B cell (primary cell): ENCODE measurements around the gene SUSD5. TPM values are rescaled to one million over a fixed set of nuclear protein-coding genes. Genes with fewer than 3 reads are reported as not detected.

Experiments used
- ATAC-seq: fragments of 200-7000 bp; cut with Tn5 transposase; one replicate; pipeline ENCODE4 v1.10.0; 2021; ENCODE audit warnings: low read depth, mild to moderate bottlenecking, moderate number of reproducible peaks, moderate library complexity
- CTCF ChIA-PET: fragments of 350-600 bp; sonication (Branson Sonifier 250); formaldehyde crosslinking; loops from one replicate; lab custom pipeline; 2021; ENCODE audit warnings: antibody characterized with exemption, inconsistent platforms; lab: Charles Lee
- POLR2A ChIA-PET: fragments of 350-600 bp; sonication (Branson Sonifier 250); formaldehyde crosslinking; loops from one replicate; lab custom pipeline; 2021; ENCODE audit warnings: antibody characterized with exemption; lab: Charles Lee
- DNase-seq: peaks from one replicate; pipeline ENCODE4 v3.0.0; 2013
- H2AFZ ChIP-seq: 2 replicates; pipeline ENCODE4 v1.6.1; 2012; ENCODE audit warnings: mild to moderate bottlenecking, low read depth, low read length; ENCODE audit not compliant: insufficient read depth, poor library complexity, severe bottlenecking
- H3K27ac ChIP-seq, 2 donors: 1 replicate in 1 of 2; 2 replicates in 1 of 2; pipeline ENCODE4 v1.5.1; 2012 to 2013; ENCODE audit warnings: low read length in 2 of 2, mild to moderate bottlenecking in 2 of 2, moderate library complexity in 1 of 2
- H3K27me3 ChIP-seq, 4 experiments: fragments of 200-600 bp in 1 of 4; sonication (generic) in 1 of 4; replicated peaks in 1 of 4; 1 replicate in 2 of 4; 2 replicates in 2 of 4; pipeline versions ENCODE4 v1.6.1 to v1.7.0; 2013 to 2016; ENCODE audit warnings: low read length in 3 of 4, mild to moderate bottlenecking in 2 of 4, mixed read lengths in 1 of 4, moderate library complexity in 1 of 4; ENCODE audit not compliant: insufficient read depth in 4 of 4, control insufficient read depth in 3 of 4; ENCODE audit errors: control extremely low read depth in 1 of 4
- H3K36me3 ChIP-seq, 2 experiments: replicated peaks in 1 of 2; 1 replicate in 1 of 2; 2 replicates in 1 of 2; pipeline versions ENCODE4 v1.6.1 to v1.7.1; 2013; ENCODE audit warnings: low read length in 1 of 2; ENCODE audit not compliant: insufficient read depth in 2 of 2, control insufficient read depth in 1 of 2; ENCODE audit errors: control extremely low read depth in 1 of 2, extremely low read depth in 1 of 2
- H3K4me1 ChIP-seq, 2 donors: fragments of 200-600 bp in 1 of 2; sonication (generic) in 1 of 2; 1 replicate in 1 of 2; 2 replicates in 1 of 2; pipeline versions ENCODE4 v1.5.1 to v1.6.1; 2013 to 2017; ENCODE audit warnings: low read length in 2 of 2; ENCODE audit not compliant: control insufficient read depth in 2 of 2, insufficient read depth in 2 of 2
- H3K4me2 ChIP-seq: replicated peaks from 2 replicates; pipeline ENCODE3; 2012; ENCODE audit warnings: mild to moderate bottlenecking, low read depth, low read length; ENCODE audit not compliant: poor library complexity, severe bottlenecking
- H3K4me3 ChIP-seq, 5 experiments: fragments of 200-600 bp in 1 of 5; sonication (generic) in 1 of 5; 1 replicate in 3 of 5; 2 replicates in 2 of 5; pipeline versions ENCODE4 v1.5.1 to v1.7.0; 2011 to 2016; ENCODE audit warnings: low read length in 4 of 5, mild to moderate bottlenecking in 4 of 5, low read depth in 2 of 5, control low read depth in 1 of 5, moderate library complexity in 1 of 5; ENCODE audit not compliant: insufficient read depth in 1 of 5; ENCODE audit errors: control extremely low read depth in 1 of 5, extremely low read depth in 1 of 5
- H3K79me2 ChIP-seq: fragments of 200-600 bp; sonication (generic); one replicate; pipeline ENCODE4 v1.6.0; 2016; ENCODE audit warnings: low read length; ENCODE audit not compliant: control insufficient read depth, insufficient read depth
- H3K9ac ChIP-seq: fragments of 200-600 bp; sonication (generic); 2 replicates; pipeline ENCODE4 v1.6.1; 2017; ENCODE audit warnings: mild to moderate bottlenecking, low read length, moderate library complexity
- H3K9me3 ChIP-seq, 3 donors: one replicate each; pipeline versions ENCODE4 v1.6.1 to v1.7.1; 2013; ENCODE audit warnings: low read length in 2 of 3; ENCODE audit not compliant: control insufficient read depth in 2 of 3, insufficient read depth in 1 of 3; ENCODE audit errors: control extremely low read depth in 1 of 3
- H4K20me1 ChIP-seq: 2 replicates; pipeline ENCODE4 v1.6.0; 2012; ENCODE audit warnings: mild to moderate bottlenecking, low read length; ENCODE audit not compliant: insufficient read depth, control insufficient read depth, poor library complexity, severe bottlenecking
- H3K27ac Mint-ChIP-seq: one replicate; pipeline ENCODE4 v1.8.0; 2021; ENCODE audit warnings: mixed read lengths
- H3K27me3 Mint-ChIP-seq: one replicate; pipeline ENCODE4 v1.8.0; 2021; ENCODE audit warnings: mixed read lengths
- H3K4me1 Mint-ChIP-seq: one replicate; pipeline ENCODE4 v1.8.0; 2021; ENCODE audit warnings: mixed read lengths
- H3K4me3 Mint-ChIP-seq: one replicate; pipeline ENCODE4 v1.8.0; 2021; ENCODE audit warnings: mixed read lengths
- H3K9me3 Mint-ChIP-seq: one replicate; pipeline ENCODE4 v1.8.0; 2022; ENCODE audit warnings: mixed read lengths; ENCODE audit not compliant: insufficient read depth
- CTCF ChIP-seq: fragments of 200-600 bp; IDR thresholded peaks from one replicate; pipeline ENCODE4 v1.8.0; 2022; ENCODE audit warnings: antibody characterized with exemption, mild to moderate bottlenecking
- EZH2 ChIP-seq: IDR thresholded peaks from 2 replicates; pipeline ENCODE4 v1.6.1; 2012; ENCODE audit warnings: borderline replicate concordance, low read depth, mild to moderate bottlenecking, moderate library complexity, low read length; ENCODE audit not compliant: insufficient read depth, poor library complexity, severe bottlenecking
- WGBS: methylation state at CpG from one replicate; pipeline ENCODE4 v1.1.5; 2013; ENCODE audit warnings: missing lambda C conversion rate; ENCODE audit not compliant: insufficient coverage; 5-methylcytosine and 5-hydroxymethylcytosine counted together
- intact Hi-C: fragments of 100-400 bp; cut with micrococcal nuclease; formaldehyde crosslinking; loops from one replicate; pipeline ENCODE4 v1.10.0; 2022
- polyA plus RNA-seq: library from polyadenylated mRNA; depleted of rRNA; stranded (reverse); fragments of >200 nt; gene quantifications from 2 replicates; pipeline ENCODE4 v1.2.3, GENCODE V29; 2012
- total RNA-seq, 2 donors: library from RNA; stranded (reverse); fragments of 120-200 nt in 1 of 2; gene quantifications; 1 replicate in 1 of 2; 2 replicates in 1 of 2; pipeline versions ENCODE4 v1.2.3 to v1.2.4, GENCODE V29; 2013 to 2022

SUSD5 gene
- total and polyA plus RNA-seq, 2 donors (not counting 1 experiment from before 2014, with no cell fraction given), result 0.15 to 0.30 TPM

GRCh38 chr3:33152363-33153360, 65.9 kb downstream of the SUSD5 start:
- no peak overlapping the region for H3K27ac Mint-ChIP-seq
- DNase-seq, result no peak
- Histone ChIP-seq H4K20me1 (no peaks in the 10 kb centered on the region), H3K36me3 (no peaks in the 10 kb centered on the region), H3K9me3 (no peaks in the 10 kb centered on the region), H3K27me3 (peaks cover 0 to 2% (median 0%) of the 10 kb centered on the region in 4 experiments), H3K4me2 (no peak overlapping the region), H3K4me3 (no peak overlapping the region), H3K79me2 (no peaks in the 10 kb centered on the region), H3K27ac (no peak overlapping the region), H3K4me1 (peaks cover 5 to 6% of the 10 kb centered on the region in 2 donors), H2AFZ (no peak overlapping the region), H3K9ac (no peak overlapping the region)
- intact Hi-C loops, result no loop called here
- H3K9me3 Mint-ChIP-seq, result no peaks in the 10 kb centered on the region
- TF ChIP-seq CTCF (no peak), EZH2 (no peak)
- ChIA-PET CTCF (no interaction called here), POLR2A (no interaction called here)
- H3K4me3 Mint-ChIP-seq, result no peak overlapping the region
- peaks cover 4% of the 10 kb centered on the region for H3K4me1 Mint-ChIP-seq
- ATAC-seq, result no peak
- H3K27me3 Mint-ChIP-seq, result peaks cover 2% of the 10 kb centered on the region
- WGBS, result 97% methylated on average over 18 of the region's 19 CpGs

DNA sequence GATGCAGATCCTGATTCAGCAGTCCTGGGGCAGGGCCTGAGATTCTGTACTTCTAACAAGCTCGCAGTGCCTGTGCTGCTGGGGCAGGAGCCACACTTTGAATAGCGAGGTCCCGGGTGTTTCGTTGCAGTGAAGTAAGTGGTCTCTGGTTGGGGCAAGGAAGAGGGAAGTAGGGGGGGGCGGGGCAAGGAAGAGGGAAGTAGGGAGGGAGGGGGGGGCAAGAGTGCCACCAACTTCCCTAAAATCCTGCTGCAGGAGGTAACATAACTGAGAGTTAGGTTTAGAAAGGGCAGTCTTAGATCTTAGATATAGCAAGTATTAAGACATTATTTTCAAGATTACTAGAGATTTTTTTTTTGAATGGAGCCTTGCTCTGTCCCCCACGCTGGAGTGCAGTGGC, 69.3 kb downstream of the SUSD5 start:
- Mint-ChIP-seq H3K27me3 (peaks cover 2% of the 10 kb centered on the region), H3K9me3 (no peaks in the 10 kb centered on the region), H3K27ac (no peak overlapping the region), H3K4me1 (peaks cover 4% of the 10 kb centered on the region), H3K4me3 (no peak overlapping the region)
- POLR2A ChIA-PET, result no interaction called here
- Histone ChIP-seq H3K9me3 (no peaks in the 10 kb centered on the region), H3K27ac (no peak overlapping the region), H3K79me2 (no peaks in the 10 kb centered on the region), H3K4me1 (peaks cover 5 to 6% of the 10 kb centered on the region in 2 donors), H3K9ac (no peak overlapping the region), H2AFZ (no peak overlapping the region), H3K4me2 (no peak overlapping the region), H4K20me1 (no peaks in the 10 kb centered on the region), H3K4me3 (no peak overlapping the region), H3K27me3 (peaks cover 0 to 2% (median 0%) of the 10 kb centered on the region in 4 experiments), H3K36me3 (peaks cover 0 to 4% of the 10 kb centered on the region in 2 experiments)
- 20% methylated on average over 1 of the region's 6 CpGs for WGBS
- DNase-seq (no peak), ATAC-seq (no peak)
- CTCF ChIA-PET, result interaction anchor here (1.9 to 3.2 kb wide), 2 partner anchors 18 to 223 kb away, joined by 4 to 7 read pairs; no protein-coding TSS in a partner anchor
- intact Hi-C loops, result no loop called here
- TF ChIP-seq CTCF (no peak), EZH2 (no peak)
